ENCODE measurements around the gene FUOM.

FUOM gene

DNA sequence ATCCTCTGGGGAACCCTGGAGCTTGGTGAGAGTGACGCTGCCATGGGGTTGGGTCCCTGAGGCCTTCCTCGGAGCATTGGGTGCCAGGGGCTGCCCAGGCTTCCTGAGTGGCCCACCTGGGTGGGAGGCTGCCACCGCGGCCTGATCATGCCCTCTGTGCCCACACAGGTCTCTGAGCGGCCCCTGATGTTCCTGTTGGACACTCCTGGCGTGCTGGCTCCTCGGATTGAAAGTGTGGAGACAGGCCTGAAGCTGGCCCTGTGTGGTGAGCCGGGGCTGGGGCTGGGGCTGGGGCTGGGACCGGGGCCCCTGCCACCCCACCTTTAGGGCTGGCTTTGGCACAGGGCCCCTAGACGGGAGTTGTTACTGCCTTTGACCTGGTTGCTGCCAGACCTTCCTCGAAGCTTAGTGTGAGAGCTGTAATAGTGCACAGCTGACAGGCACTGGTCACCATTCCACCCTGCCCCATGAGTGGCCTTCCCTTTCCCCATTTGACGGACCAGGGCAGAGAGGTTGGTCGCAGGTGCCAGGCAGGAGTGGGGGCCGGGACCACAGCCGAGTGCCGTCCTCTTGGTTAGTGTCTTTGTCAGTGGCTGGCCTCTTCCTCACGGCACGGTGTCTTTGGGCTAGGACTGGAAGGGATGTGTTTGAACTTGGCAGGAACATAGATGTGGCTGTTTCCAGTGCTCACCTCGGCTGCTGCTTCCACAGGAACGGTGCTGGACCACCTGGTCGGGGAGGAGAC is 44.3 kb upstream of the FUOM start:
- Histone ChIP-seq H3K4me3 (replicated peaks; ENCODE audit: low read depth, low read length) (no peak overlapping the region), H3K27me3 (replicated peaks; ENCODE audit: control insufficient read depth, insufficient read depth, low read length) (no peaks in the 10 kb centered on the region), H3K36me3 (ENCODE audit: control insufficient read depth, insufficient read depth, low read length) (peaks cover 21% of the 10 kb centered on the region)
- TF ChIP-seq, protein P1, sequence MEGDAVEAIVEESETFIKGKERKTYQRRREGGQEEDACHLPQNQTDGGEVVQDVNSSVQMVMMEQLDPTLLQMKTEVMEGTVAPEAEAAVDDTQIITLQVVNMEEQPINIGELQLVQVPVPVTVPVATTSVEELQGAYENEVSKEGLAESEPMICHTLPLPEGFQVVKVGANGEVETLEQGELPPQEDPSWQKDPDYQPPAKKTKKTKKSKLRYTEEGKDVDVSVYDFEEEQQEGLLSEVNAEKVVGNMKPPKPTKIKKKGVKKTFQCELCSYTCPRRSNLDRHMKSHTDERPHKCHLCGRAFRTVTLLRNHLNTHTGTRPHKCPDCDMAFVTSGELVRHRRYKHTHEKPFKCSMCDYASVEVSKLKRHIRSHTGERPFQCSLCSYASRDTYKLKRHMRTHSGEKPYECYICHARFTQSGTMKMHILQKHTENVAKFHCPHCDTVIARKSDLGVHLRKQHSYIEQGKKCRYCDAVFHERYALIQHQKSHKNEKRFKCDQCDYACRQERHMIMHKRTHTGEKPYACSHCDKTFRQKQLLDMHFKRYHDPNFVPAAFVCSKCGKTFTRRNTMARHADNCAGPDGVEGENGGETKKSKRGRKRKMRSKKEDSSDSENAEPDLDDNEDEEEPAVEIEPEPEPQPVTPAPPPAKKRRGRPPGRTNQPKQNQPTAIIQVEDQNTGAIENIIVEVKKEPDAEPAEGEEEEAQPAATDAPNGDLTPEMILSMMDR (IDR thresholded peaks at IDR 0.05; ENCODE audit: insufficient read depth, low read length, poor library complexity, severe bottlenecking) = no peak
- DNase-seq (ENCODE audit: extremely low read depth, insufficient read length) = no peak

DNA sequence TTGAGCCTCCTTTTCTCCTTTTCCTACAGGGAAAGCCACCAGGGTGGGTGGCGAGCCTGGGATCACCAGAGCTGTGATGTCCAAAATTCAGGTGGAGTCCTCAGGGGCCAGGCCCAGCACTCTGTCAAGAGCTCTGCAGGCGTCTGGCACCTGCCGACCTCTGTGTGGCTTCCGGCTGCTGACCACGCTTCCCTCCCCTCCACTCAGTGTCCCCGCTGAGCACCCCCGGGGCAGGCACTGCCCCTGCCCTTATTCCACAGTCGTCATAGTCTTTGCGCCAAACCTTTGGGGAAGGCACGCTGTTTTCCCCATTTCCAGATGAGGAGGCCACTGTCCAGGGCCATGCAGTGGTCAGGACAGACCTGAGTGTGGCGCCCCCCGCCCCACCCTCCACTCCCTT is 43.7 kb upstream of the FUOM start:
- peaks cover 21% of the 10 kb centered on the region for H3K36me3 ChIP-seq (ENCODE audit: control insufficient read depth, insufficient read depth, low read length)
- H3K27me3 ChIP-seq (replicated peaks; ENCODE audit: control insufficient read depth, insufficient read depth, low read length) = no peaks in the 10 kb centered on the region
- TF ChIP-seq, protein P1 (IDR thresholded peaks at IDR 0.05; ENCODE audit: insufficient read depth, low read length, poor library complexity, severe bottlenecking) = no peak
- no peak for DNase-seq (ENCODE audit: extremely low read depth, insufficient read length)
- peak overlapping the region; percentile 49 for H3K4me3 ChIP-seq (replicated peaks; ENCODE audit: low read depth, low read length)

DNA sequence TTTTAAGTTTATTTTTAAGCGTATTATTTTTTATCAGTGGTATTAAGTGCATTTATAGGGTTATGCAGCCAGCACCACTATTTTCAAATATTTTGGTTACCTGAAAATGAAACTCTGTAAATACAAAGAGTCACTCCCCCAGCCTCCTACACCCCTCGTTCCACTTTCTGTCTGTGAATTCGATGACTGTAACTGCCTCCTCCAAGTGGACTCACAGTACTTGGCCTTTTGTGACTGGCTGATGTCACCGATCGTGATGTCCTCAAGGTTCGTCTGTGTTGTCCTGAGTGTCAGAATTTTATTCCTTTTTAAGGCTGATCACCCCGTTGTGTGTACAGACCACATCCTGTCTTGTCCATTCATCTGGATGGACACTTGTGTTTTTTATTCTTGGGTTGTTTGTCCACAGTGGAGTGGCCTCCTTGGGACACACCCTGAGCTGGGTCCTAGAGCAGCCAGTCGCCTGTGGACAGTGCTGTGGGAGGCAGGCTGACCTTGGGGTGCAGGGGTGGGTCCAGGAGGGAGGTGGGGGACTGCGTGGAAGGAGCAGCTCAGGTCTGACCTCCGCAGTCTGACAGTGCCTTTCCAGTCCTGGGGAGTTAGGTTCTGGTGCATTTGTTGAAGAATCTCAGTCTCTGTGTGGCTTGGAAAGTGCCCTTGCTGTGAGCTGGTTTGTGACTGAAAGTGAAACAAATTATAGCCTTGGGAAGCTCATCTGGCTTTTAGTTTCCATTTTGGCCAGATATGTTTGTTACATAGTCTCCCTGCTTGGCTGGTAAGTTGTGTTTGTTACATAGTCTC is 43.0 kb upstream of the FUOM start:
- Histone ChIP-seq H3K27me3 (replicated peaks; ENCODE audit: control insufficient read depth, insufficient read depth, low read length) (no peaks in the 10 kb centered on the region), H3K4me3 (replicated peaks; ENCODE audit: low read depth, low read length) (peak overlapping the region; percentile 49), H3K36me3 (ENCODE audit: control insufficient read depth, insufficient read depth, low read length) (peaks cover 26% of the 10 kb centered on the region)
- no peak for DNase-seq (ENCODE audit: extremely low read depth, insufficient read length)
- TF ChIP-seq, protein P1 (IDR thresholded peaks at IDR 0.05; ENCODE audit: insufficient read depth, low read length, poor library complexity, severe bottlenecking) = no peak

DNA sequence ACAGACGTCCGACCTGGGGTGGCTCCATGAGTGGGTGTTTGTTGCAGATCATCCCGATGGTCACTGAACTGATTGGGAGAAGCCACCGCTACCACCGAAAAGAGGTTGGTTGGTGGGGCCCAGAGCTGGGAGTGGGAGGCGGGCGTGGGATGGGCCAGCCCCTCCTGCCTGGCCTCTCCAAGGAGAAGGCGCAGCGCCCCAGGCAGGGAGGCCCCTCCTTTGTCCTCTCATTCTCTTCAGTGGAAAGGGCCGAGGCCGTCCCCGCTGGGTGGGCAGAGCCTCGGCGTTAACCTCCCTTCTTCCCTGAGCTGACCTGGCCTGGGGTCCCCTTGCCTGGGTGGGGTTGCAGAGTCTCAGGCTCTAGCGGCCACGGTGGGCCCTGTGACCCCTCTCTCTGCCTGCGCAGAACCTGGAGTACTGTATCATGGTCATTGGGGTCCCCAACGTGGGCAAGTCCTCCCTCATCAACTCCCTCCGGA is 41.3 kb upstream of the FUOM start:
- H3K36me3 ChIP-seq (ENCODE audit: control insufficient read depth, insufficient read depth, low read length) = peaks cover 25% of the 10 kb centered on the region

DNA sequence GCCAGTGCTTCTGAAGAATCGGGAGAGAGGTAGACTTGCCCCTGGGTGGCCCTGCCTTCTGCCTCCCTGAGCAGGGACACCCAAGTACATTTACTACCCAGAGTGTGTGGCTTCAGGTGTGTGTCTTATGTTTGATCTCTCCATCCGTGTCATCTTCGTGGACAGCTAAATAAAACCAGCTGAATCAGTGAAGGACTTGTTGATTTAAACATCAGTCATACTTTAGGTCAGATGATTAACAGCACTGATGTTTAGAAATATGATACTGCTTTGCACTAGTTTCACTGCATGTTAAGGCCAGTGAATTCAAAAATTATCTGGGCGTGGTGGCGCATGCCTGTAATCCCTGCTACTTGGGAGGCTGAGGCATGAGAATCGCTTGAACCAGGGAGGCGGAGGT is 40.1 kb upstream of the FUOM start:
- Histone ChIP-seq H3K27me3 (replicated peaks; ENCODE audit: control insufficient read depth, insufficient read depth, low read length) (no peaks in the 10 kb centered on the region), H3K4me3 (replicated peaks; ENCODE audit: low read depth, low read length) (no peak overlapping the region), H3K36me3 (ENCODE audit: control insufficient read depth, insufficient read depth, low read length) (peaks cover 19% of the 10 kb centered on the region)
- TF ChIP-seq, protein P1 (IDR thresholded peaks at IDR 0.05; ENCODE audit: insufficient read depth, low read length, poor library complexity, severe bottlenecking) = no peak
- no peak for DNase-seq (ENCODE audit: extremely low read depth, insufficient read length)

More for the DNA sequence above, 41.3 kb upstream of the FUOM start:
- TF ChIP-seq, protein P1 (IDR thresholded peaks at IDR 0.05; ENCODE audit: insufficient read depth, low read length, poor library complexity, severe bottlenecking) = no peak
- Histone ChIP-seq H3K4me3 (replicated peaks; ENCODE audit: low read depth, low read length) (no peak overlapping the region), H3K27me3 (replicated peaks; ENCODE audit: control insufficient read depth, insufficient read depth, low read length) (no peaks in the 10 kb centered on the region)
- no peak for DNase-seq (ENCODE audit: extremely low read depth, insufficient read length)

All from GM06990 (cell line).